ENCODE measurements around the gene ARHGAP42.

DNA sequence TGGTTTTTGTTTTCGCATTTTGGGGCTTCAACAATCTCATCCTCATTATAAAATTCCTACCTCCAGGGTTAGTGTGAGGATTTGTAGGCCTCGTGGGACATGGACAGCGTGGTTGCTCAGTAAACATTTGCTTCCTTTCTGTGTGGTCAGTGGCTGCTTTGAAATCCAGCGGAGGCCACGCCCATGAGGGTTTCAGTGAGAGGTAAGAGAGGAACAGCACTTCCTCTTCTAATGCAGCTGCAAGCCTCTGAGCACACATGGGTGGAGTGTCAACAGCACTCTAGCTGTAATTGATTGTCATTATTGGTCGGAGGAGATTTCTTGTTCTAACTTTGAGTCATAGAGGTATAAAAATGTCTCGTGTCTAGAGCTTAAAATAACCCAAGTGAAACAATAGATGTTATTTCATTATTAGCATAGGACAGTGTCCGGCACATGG is 6.0 kb upstream of the ARHGAP42 start:
- TF ChIP-seq IRF3 (IDR thresholded peaks at IDR 0.05): no peak
- TF ChIP-seq FOXM1 (IDR thresholded peaks at IDR 0.05; ENCODE audit: low read depth, low read length): peak; percentile 88
- TF ChIP-seq TCF12 (IDR thresholded peaks at IDR 0.05; ENCODE audit: low read depth, low read length): peak; percentile 98
- TF ChIP-seq, protein P1, sequence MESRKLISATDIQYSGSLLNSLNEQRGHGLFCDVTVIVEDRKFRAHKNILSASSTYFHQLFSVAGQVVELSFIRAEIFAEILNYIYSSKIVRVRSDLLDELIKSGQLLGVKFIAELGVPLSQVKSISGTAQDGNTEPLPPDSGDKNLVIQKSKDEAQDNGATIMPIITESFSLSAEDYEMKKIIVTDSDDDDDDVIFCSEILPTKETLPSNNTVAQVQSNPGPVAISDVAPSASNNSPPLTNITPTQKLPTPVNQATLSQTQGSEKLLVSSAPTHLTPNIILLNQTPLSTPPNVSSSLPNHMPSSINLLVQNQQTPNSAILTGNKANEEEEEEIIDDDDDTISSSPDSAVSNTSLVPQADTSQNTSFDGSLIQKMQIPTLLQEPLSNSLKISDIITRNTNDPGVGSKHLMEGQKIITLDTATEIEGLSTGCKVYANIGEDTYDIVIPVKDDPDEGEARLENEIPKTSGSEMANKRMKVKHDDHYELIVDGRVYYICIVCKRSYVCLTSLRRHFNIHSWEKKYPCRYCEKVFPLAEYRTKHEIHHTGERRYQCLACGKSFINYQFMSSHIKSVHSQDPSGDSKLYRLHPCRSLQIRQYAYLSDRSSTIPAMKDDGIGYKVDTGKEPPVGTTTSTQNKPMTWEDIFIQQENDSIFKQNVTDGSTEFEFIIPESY (IDR thresholded peaks at IDR 0.05): no peak
- peak; percentile 96 for TF ChIP-seq JUNB (IDR thresholded peaks at IDR 0.05)
- TF ChIP-seq POLR2AphosphoS5 (IDR thresholded peaks at IDR 0.05; ENCODE audit: low read length): no peak
- TF ChIP-seq, protein P2, sequence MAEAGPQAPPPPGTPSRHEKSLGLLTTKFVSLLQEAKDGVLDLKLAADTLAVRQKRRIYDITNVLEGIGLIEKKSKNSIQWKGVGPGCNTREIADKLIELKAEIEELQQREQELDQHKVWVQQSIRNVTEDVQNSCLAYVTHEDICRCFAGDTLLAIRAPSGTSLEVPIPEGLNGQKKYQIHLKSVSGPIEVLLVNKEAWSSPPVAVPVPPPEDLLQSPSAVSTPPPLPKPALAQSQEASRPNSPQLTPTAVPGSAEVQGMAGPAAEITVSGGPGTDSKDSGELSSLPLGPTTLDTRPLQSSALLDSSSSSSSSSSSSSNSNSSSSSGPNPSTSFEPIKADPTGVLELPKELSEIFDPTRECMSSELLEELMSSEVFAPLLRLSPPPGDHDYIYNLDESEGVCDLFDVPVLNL (IDR thresholded peaks at IDR 0.05; ENCODE audit: low read depth, low read length): no peak
- peak; percentile 35; the same call in 1 of the 2 replicates for TF ChIP-seq ZBTB40 (IDR thresholded peaks at IDR 0.05; ENCODE audit: borderline replicate concordance)

Measured in GM12878 (cell line).